ENCODE results near the gene ITGAV.
A peak's percentile ranks its signal among the peaks of the same experiment; 100 is the strongest.

Gene ITGAV

GRCh38 chr2:186591506-186591890 is 1.6 kb downstream of the ITGAV start:
- Histone ChIP-seq H4K20me1 (ENCODE audit: insufficient read depth, low read length) (no peaks in the 10 kb centered on the region), H3K4me1 (ENCODE audit: low read length) (peaks cover 11% of the 10 kb centered on the region), H3K9ac (ENCODE audit: low read length) (0 out of 2 replicates have a peak overlapping the region, but pooled peaks have one; percentile 81), H3K27me3 (ENCODE audit: low read depth, low read length) (no peaks in the 10 kb centered on the region), H3K27ac (ENCODE audit: low read length) (no peak overlapping the region), H3K79me2 (ENCODE audit: low read length) (peaks cover 2% of the 10 kb centered on the region; the same call in 1 of the 2 replicates), H3K36me3 (replicated peaks; ENCODE audit: low read depth, low read length) (no peaks in the 10 kb centered on the region), H3K9me3 (ENCODE audit: insufficient read depth, low read length) (no peaks in the 10 kb centered on the region), H3K4me2 (ENCODE audit: low read length) (peak overlapping the region; percentile 74), H2AFZ (ENCODE audit: low read depth, low read length) (no peak overlapping the region), H3K4me3 (ENCODE audit: low read length) (peak overlapping the region; percentile 82)
- TF ChIP-seq EZH2phosphoT487 (IDR thresholded peaks at IDR 0.05; ENCODE audit: low read depth) (no peak), CTCF (IDR thresholded peaks at IDR 0.05; ENCODE audit: low read depth, low read length) (no peak)

GRCh38 chr2:186592137-186592875 is 2.5 kb downstream of the ITGAV start:
- no peak overlapping the region for H3K27ac ChIP-seq (ENCODE audit: low read length)
- no peaks in the 10 kb centered on the region for H3K36me3 ChIP-seq (replicated peaks; ENCODE audit: low read depth, low read length)
- H3K9ac ChIP-seq (ENCODE audit: low read length), result no peak overlapping the region
- no peaks in the 10 kb centered on the region for H3K9me3 ChIP-seq (ENCODE audit: insufficient read depth, low read length)
- no peaks in the 10 kb centered on the region for H3K27me3 ChIP-seq (ENCODE audit: low read depth, low read length)
- H3K4me3 ChIP-seq (ENCODE audit: low read length), result no peak overlapping the region
- no peaks in the 10 kb centered on the region for H4K20me1 ChIP-seq (ENCODE audit: insufficient read depth, low read length)
- TF ChIP-seq CTCF (IDR thresholded peaks at IDR 0.05; ENCODE audit: low read depth, low read length), result no peak
- no peak for TF ChIP-seq EZH2phosphoT487 (IDR thresholded peaks at IDR 0.05; ENCODE audit: low read depth)
- no peak overlapping the region for H3K4me2 ChIP-seq (ENCODE audit: low read length)
- peaks cover 11% of the 10 kb centered on the region for H3K4me1 ChIP-seq (ENCODE audit: low read length)
- H3K79me2 ChIP-seq (ENCODE audit: low read length), result peaks cover 2% of the 10 kb centered on the region; the same call in 1 of the 2 replicates
- no peak overlapping the region for H2AFZ ChIP-seq (ENCODE audit: low read depth, low read length)

- Histone ChIP-seq H2AFZ (ENCODE audit: low read depth, low read length) (no peak overlapping the region), H3K79me2 (ENCODE audit: low read length) (peaks cover 2% of the 10 kb centered on the region; the same call in 1 of the 2 replicates), H3K4me2 (ENCODE audit: low read length) (no peak overlapping the region), H3K36me3 (replicated peaks; ENCODE audit: low read depth, low read length) (no peaks in the 10 kb centered on the region), H3K4me1 (ENCODE audit: low read length) (peaks cover 11% of the 10 kb centered on the region), H3K27ac (ENCODE audit: low read length) (no peak overlapping the region), H3K9me3 (ENCODE audit: insufficient read depth, low read length) (no peaks in the 10 kb centered on the region), H4K20me1 (ENCODE audit: insufficient read depth, low read length) (no peaks in the 10 kb centered on the region), H3K4me3 (ENCODE audit: low read length) (no peak overlapping the region), H3K27me3 (ENCODE audit: low read depth, low read length) (no peaks in the 10 kb centered on the region), H3K9ac (ENCODE audit: low read length) (no peak overlapping the region)
- no peak for TF ChIP-seq EZH2phosphoT487 (IDR thresholded peaks at IDR 0.05; ENCODE audit: low read depth)
- TF ChIP-seq CTCF (IDR thresholded peaks at IDR 0.05; ENCODE audit: low read depth, low read length), result no peak
Measured at GRCh38 chr2:186593523-186593922, 3.7 kb downstream of the ITGAV start.

- Histone ChIP-seq H4K20me1 (ENCODE audit: insufficient read depth, low read length) (no peaks in the 10 kb centered on the region), H2AFZ (ENCODE audit: low read depth, low read length) (no peak overlapping the region), H3K9ac (ENCODE audit: low read length) (no peak overlapping the region), H3K79me2 (ENCODE audit: low read length) (peaks cover 2% of the 10 kb centered on the region; the same call in 1 of the 2 replicates), H3K4me1 (ENCODE audit: low read length) (peaks cover 8% of the 10 kb centered on the region), H3K27me3 (ENCODE audit: low read depth, low read length) (no peaks in the 10 kb centered on the region), H3K4me3 (ENCODE audit: low read length) (no peak overlapping the region), H3K9me3 (ENCODE audit: insufficient read depth, low read length) (no peaks in the 10 kb centered on the region), H3K4me2 (ENCODE audit: low read length) (no peak overlapping the region), H3K27ac (ENCODE audit: low read length) (no peak overlapping the region), H3K36me3 (replicated peaks; ENCODE audit: low read depth, low read length) (no peaks in the 10 kb centered on the region)
- TF ChIP-seq CTCF (IDR thresholded peaks at IDR 0.05; ENCODE audit: low read depth, low read length), result no peak
- TF ChIP-seq EZH2phosphoT487 (IDR thresholded peaks at IDR 0.05; ENCODE audit: low read depth), result no peak
Measured at GRCh38 chr2:186594001-186594722, 4.3 kb downstream of the ITGAV start.
